Stimulated activated CD4-positive, alpha-beta T cell treated with anti-CD3 and anti-CD28 coated beads, Interleukin-4, amount 100 ng/mL, for 24 hours (primary cell): Measurements from ENCODE around the gene RASSF10.
"Not testable (repeated sequence)": the region's sequence is repeated elsewhere in the genome, so short reads cannot be mapped to it uniquely, and the experiment has no call there.

Source experiments
- DNase-seq: peaks from one replicate; pipeline ENCODE4 v3.0.0-alpha.2; 2020

Gene RASSF10

DNA sequence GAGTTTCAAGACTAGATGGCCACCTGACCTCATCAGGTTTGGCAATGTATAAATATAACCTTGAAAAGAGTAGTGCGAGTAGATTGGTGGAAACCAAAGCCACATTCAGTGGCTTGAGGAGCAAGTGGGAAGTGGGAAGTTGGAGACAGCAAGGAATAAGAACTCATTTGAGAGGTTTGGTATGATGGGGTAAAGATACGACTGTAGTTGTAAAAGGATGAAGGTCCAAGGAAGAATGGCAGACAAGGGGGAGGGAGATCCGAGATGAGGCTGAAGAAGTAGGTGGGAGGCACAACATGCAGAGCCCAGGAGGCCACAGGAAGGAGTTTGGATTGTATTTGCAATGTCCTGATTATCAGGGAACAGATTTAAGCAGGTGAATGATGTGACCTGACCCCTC lies 20.8 kb downstream of the RASSF10 start:
- DNase-seq, result no peak

- no peak for DNase-seq
These were observed 21.7 kb downstream of the RASSF10 start for GRCh38 chr11:13030857-13031256.

GRCh38 chr11:13031349-13031748 lies 22.2 kb downstream of the RASSF10 start:
- DNase-seq, result no peak

GRCh38 chr11:13033760-13034533 lies 24.8 kb downstream of the RASSF10 start:
- no peak for DNase-seq

DNA sequence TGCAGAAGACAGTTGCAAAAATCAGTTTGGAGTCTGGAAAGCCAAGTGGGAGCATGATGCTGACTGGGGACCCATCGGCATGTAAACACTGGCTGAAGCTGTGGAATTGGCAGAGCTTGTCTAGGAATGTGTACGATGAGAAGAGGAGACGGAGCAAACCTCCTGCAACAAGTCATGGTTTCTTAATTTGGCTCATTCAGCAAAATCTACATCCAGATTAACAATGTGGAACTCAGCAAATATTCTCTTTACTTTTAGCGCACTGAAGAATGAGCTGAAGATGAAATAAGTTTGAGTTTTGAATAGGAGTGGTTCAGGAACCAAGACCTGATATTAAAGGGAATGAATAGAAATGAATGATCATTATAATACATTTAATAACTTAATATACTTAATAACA lies 26.6 kb downstream of the RASSF10 start:
- DNase-seq, result no peak

DNA sequence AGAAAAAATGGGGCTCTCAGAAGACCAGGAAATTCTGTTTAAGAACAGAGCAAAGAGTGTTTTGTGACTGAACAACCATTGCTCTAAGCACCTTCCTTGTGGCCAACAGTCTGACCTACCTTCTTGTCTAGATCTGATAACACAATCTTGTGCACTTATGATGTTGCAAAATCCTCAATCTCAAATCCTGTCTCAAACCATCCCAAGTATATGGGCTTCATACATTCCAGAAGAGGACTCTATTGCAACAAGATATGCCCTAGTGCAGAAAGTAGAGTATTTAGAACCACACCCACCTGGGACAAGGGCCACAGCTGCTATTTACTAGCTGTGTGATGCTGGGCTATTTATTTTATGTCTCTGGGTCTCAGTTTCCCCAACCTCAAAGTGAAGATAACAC lies 27.1 kb downstream of the RASSF10 start:
- DNase-seq, result no peak

DNA sequence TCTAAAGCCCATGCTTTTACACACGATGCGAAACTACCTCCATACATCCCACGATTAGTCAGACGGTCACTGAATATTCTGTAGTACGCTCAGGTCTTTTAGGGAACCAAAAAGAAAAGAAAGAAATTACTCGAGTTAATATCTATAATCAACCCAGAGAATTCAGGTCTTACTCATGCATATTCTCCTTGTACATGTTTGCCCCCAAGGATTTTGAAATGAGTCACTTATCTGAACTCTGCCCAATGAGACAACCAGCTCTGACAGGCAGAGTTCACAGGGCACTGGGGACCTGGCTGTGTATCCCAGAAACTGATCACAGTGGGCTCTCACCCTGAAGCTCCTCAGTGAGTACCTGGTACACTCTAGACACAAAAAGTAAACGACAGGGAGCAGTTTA lies 29.2 kb downstream of the RASSF10 start:
- DNase-seq, result no peak

- no peak for DNase-seq
These were observed 30.0 kb downstream of the RASSF10 start for GRCh38 chr11:13039126-13039525.

DNA sequence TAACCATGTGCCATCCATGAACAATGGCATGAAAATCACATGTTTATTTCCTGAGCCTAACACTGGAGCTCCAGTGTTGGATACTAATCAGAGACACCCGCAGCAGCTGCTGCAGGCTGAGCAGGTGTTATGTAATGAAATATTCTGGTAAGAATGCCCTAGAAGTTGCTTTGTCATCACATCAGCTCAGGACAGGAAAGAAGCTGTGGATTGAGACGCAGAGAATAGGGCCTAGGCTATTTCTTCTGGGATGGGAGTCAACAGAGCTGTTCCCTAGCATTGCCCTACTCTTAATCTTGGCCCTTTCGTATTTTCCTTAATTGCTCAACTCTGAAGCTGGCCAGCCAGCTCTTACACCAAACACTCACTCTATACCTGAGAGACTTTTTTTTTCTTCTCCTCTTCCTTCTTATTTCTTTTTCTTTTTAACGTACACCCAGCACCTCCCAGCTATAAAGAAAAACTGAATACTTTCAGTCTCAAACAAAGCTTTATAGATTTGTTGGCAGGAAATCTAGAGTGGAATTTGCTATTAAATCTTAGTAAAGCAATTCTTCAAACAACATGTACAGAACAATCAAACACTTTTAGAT lies 31.9 kb downstream of the RASSF10 start:
- DNase-seq, result no peak

GRCh38 chr11:13042873-13043342 lies 33.8 kb downstream of the RASSF10 start:
- DNase-seq, result no peak

GRCh38 chr11:13043912-13044628 lies 35.0 kb downstream of the RASSF10 start:
- no peak for DNase-seq

DNA sequence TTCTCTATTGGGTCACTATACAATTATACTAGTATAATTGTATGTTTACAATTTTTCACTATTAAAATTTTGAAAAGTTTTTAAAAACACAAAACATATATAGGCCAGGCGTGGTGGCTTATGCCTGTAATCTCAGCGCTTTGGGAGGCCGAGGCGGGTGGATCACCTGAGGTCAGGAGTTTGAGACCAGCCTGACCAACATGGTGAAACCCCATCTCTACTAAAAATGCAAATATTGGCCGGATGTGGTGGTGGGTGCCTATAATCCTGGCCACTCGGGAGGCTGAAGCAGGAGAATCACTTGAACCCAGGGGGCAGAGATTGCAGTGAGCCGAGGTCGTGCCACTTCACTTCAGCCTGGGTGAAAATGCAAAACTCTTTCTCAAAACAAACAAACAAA lies 36.0 kb downstream of the RASSF10 start:
- not testable (repeated sequence) for DNase-seq

- no peak for DNase-seq
These were observed 36.6 kb downstream of the RASSF10 start for GRCh38 chr11:13045734-13046133.

DNA sequence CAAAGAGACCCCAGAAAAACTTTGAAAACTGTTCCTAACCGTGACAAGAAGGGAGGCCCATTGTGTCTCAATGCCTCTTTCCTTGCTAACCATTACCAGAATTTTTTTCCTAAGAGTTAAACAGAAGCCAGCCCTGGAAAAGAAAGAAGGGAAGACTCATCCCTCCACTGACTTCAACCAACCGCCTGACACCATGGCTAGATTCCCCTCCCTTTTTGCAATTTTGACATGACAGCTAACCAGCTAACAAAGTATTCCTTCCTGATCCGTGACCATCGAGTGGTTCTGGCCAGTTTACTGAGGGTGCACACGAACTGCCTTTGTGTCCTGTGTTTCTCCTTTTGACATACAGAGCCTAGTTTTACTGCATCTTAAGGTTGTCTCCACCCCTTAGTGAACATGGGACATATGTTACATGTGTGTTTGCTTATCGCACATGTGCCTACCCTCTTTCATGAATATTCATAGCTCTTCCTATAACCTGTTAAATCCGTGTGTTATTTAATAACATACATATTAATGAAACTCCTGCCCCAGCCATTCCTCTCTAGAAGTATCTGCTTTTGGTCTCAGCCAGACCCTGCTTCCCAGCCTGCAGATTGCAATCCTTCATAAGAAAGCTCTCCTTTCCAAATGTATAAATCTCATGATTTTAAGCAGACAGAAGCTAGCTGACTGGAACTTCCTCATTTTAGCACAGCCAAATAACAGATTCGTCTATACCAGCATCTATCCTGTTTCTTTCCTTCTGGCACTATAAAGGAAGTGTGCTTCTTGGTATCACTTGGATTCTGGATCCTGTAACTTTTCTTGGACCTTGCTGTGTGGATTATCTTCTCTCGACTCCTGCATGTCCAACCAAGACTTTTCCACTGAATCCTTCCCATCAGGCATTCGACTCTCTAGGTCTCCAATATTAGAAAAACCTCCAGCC lies 37.8 kb downstream of the RASSF10 start:
- no peak for DNase-seq

DNA sequence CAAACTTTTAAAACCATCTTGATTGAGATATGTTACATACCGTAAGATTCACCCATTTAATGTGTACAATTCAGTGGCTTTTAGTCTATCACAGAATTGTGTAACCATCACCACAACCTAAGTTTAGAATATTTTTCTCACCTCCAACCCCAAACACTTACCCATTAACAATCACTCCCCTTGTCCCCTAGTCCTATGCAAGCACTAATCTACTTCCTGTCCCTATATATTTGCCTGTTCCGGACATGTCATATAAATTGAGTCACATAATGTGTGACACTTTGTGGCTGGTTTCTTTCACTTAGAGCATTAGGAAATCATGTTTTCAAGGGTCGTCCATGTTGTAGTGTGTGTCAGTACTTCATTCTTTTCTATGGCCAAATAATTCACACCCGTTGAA lies 38.8 kb downstream of the RASSF10 start:
- no peak for DNase-seq

DNA sequence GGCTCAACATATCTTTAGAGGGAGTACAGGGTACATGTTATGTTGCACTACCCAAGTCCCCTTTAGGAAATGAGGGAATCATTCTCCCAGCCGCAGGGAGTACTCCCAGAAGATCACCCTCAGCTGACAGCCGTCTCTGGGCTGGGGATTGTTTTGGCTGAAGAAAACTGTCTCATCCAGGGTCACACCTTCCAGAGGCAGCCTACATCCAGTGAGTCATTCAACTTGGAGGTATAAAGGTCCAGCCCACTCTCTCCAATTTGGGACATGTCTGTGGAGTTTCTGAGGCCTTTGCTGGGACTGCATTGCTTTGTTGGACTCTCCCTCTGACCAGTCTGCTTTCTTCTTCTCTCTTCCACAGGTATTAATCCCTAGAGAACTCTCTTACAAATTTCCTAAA lies 42.1 kb downstream of the RASSF10 start:
- no peak for DNase-seq

DNA sequence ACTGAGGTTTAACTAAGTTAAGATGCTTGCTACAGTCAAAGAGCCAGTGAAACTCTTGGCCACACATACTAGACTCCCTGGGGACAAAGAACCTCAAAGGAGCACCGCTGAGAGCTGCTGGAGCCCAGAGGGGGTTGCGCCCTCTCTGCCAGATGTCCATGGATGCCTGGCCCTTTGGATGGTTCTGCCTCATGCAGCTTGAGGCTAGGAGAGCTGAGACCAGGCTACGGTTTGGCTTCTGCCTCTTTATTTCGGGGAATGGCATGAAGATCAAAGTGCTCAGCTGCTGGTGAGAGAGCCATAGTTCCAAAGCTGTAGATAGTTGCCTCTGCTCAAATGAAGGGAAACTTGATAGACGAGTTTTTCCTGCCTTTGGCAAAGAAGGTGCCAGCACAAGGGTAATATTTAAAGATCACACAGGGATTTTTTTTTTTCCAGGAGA lies 43.0 kb downstream of the RASSF10 start:
- no peak for DNase-seq

- no peak for DNase-seq
These were observed 44.3 kb downstream of the RASSF10 start for GRCh38 chr11:13053255-13053917.

DNA sequence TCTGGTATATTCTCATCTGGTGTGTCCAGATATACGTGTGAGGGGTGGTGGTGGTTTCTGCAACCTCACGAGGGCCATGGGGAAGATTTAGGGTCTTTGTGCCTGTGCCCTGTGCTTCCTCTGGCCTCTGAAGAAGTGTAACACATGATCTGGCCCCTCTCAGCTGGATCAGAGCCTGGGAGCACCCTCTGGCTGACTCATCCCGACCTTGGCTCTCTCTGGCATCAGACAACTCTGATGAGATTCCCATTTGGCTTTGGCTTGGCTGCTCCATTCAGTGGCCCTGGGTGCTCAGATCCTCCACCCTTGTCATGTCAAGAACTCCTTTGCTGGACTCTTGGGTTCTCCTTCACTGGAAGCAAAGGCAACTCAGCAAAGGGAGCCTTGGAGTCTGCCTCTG lies 45.2 kb downstream of the RASSF10 start:
- no peak for DNase-seq

- no peak for DNase-seq
These were observed 46.1 kb downstream of the RASSF10 start for GRCh38 chr11:13055200-13055599.

DNA sequence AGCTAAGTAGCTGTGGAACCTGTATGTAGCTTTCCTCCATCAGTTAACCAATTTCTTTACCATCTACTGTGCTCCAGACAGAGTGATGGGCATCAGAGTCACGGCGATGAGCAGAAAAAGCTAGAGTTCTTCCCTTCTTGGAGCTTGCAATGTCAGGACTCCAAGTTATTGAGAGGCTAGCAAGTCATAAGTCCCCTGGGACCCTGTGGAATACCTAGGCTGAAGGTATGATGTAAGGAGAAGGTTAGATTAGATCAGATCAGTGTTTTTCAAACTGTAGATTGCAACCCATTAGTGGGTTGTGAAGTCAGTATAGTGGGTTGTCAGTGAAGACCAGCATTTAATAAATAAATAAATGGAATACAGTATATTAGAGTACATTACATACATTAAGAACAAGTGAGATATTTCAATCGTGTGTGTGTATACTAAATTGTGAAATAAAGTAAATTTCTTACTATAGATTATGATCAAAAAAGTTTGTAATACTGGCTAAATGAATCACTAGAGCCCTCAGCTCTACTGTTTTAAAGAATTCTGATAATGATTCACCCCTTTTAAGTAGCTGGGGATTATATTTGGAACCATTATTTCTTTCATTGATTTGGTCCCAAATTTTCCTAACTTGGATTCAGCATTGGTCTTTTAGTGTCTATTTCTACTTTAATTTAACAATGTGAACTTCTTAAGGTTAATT lies 52.3 kb downstream of the RASSF10 start:
- DNase-seq, result no peak
